ENCODE results near the gene TUB. TPM values are rescaled to one million over a fixed set of nuclear protein-coding genes. Genes with fewer than 3 reads are reported as not detected.

Gene TUB
- total and polyA plus RNA-seq, 2 donors (not counting 1 experiment from before 2014, with no cell fraction given): 0.06 to 0.10 TPM

DNA sequence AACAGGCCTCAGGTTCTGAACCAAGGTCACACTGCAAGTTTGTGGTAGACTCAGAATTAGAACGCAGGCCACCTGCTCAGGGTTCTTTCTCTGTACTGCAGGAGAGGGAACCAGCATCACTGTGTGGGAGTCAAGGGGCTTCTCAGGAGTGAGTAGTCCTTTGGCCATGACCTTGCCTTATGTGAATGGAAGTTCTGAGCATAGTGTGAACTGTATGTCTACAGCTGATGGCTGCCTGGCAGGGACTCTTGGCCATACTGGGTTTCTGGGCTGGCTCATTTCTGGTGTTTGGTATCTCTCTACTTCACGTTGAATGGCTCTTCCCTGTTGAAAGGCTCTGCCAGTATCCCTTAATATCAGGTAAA lies 40.1 kb upstream of the TUB start:
- no peak for TF ChIP-seq EZH2 (IDR thresholded peaks at IDR 0.05; ENCODE audit: borderline replicate concordance, insufficient read depth, low read depth, low read length, poor library complexity, severe bottlenecking)
- no peak for TF ChIP-seq CTCF (IDR thresholded peaks at IDR 0.05)

DNA sequence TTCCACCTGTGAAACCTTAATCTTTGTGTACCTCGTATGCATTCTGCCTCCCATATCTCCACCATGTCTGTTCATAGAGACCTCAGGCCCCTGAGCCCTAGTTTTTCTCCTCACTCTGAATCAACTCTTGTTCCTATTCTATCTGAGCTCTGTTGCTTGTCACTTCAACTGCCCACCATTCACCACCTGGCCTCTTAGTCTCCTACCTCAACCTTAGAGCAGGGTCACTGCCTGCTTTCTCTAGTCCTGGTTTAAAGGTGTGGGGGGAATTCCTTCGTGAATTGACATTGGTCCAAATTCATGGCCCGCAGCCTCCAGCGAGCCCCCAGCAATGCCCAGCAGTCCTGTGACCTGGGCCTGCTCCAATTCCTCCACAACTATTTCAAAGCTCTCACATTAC lies 39.4 kb upstream of the TUB start:
- intact Hi-C loops (cut with micrococcal nuclease): no loop called here
- Histone ChIP-seq H3K27ac (ENCODE audit: low read length in 2 of 2) (no peak overlapping the region), H3K4me3 (ENCODE audit: control extremely low read depth in 1 of 5, extremely low read depth in 1 of 5, insufficient read depth in 1 of 5, low read depth in 2 of 5, low read length in 4 of 5) (no peak overlapping the region), H3K36me3 (replicated peaks in 1 of 2; ENCODE audit: control extremely low read depth in 1 of 2, control insufficient read depth in 1 of 2, extremely low read depth in 1 of 2, insufficient read depth in 2 of 2, low read length in 1 of 2) (no peaks in the 10 kb centered on the region), H4K20me1 (ENCODE audit: control insufficient read depth, insufficient read depth, low read length, poor library complexity, severe bottlenecking) (no peaks in the 10 kb centered on the region), H3K9ac (ENCODE audit: low read length) (no peak overlapping the region), H3K79me2 (ENCODE audit: control insufficient read depth, insufficient read depth, low read length) (no peaks in the 10 kb centered on the region), H3K4me1 (ENCODE audit: control insufficient read depth in 2 of 2, insufficient read depth in 2 of 2, low read length in 2 of 2) (no peaks in the 10 kb centered on the region), H2AFZ (ENCODE audit: insufficient read depth, low read depth, low read length, poor library complexity, severe bottlenecking) (no peak overlapping the region), H3K9me3 (ENCODE audit: control extremely low read depth in 1 of 3, control insufficient read depth in 2 of 3, insufficient read depth in 1 of 3, low read length in 2 of 3) (no peaks in the 10 kb centered on the region), H3K27me3 (replicated peaks in 1 of 4; ENCODE audit: control extremely low read depth in 1 of 4, control insufficient read depth in 3 of 4, insufficient read depth in 4 of 4, low read length in 3 of 4) (peaks cover 0 to 5% (median 1%) of the 10 kb centered on the region in 4 experiments), H3K4me2 (replicated peaks; ENCODE audit: low read depth, low read length, poor library complexity, severe bottlenecking) (no peak overlapping the region)
- H3K4me3 Mint-ChIP-seq: no peak overlapping the region
- CTCF ChIA-PET: no interaction called here
- no peaks in the 10 kb centered on the region for H3K4me1 Mint-ChIP-seq
- 83% methylated on average over 1 of the region's 4 CpGs for WGBS (ENCODE audit: insufficient coverage)
- ATAC-seq (ENCODE audit: low read depth) (no peak), DNase-seq (no peak)
- H3K27ac Mint-ChIP-seq: no peak overlapping the region
- H3K9me3 Mint-ChIP-seq (ENCODE audit: insufficient read depth): no peaks in the 10 kb centered on the region
- POLR2A ChIA-PET: no interaction called here
- peaks cover 43% of the 10 kb centered on the region for H3K27me3 Mint-ChIP-seq
- TF ChIP-seq CTCF (IDR thresholded peaks at IDR 0.05) (no peak), EZH2 (IDR thresholded peaks at IDR 0.05; ENCODE audit: borderline replicate concordance, insufficient read depth, low read depth, low read length, poor library complexity, severe bottlenecking) (no peak)

More for the DNA sequence above, 40.1 kb upstream of the TUB start:
- Histone ChIP-seq H3K4me3 (ENCODE audit: control extremely low read depth in 1 of 5, extremely low read depth in 1 of 5, insufficient read depth in 1 of 5, low read depth in 2 of 5, low read length in 4 of 5) (no peak overlapping the region), H3K27me3 (replicated peaks in 1 of 4; ENCODE audit: control extremely low read depth in 1 of 4, control insufficient read depth in 3 of 4, insufficient read depth in 4 of 4, low read length in 3 of 4) (peaks cover 0 to 5% (median 1%) of the 10 kb centered on the region in 4 experiments), H3K4me2 (replicated peaks; ENCODE audit: low read depth, low read length, poor library complexity, severe bottlenecking) (no peak overlapping the region), H3K9me3 (ENCODE audit: control extremely low read depth in 1 of 3, control insufficient read depth in 2 of 3, insufficient read depth in 1 of 3, low read length in 2 of 3) (no peaks in the 10 kb centered on the region), H4K20me1 (ENCODE audit: control insufficient read depth, insufficient read depth, low read length, poor library complexity, severe bottlenecking) (no peaks in the 10 kb centered on the region), H3K4me1 (ENCODE audit: control insufficient read depth in 2 of 2, insufficient read depth in 2 of 2, low read length in 2 of 2) (no peaks in the 10 kb centered on the region), H3K9ac (ENCODE audit: low read length) (no peak overlapping the region), H3K79me2 (ENCODE audit: control insufficient read depth, insufficient read depth, low read length) (no peaks in the 10 kb centered on the region), H3K36me3 (replicated peaks in 1 of 2; ENCODE audit: control extremely low read depth in 1 of 2, control insufficient read depth in 1 of 2, extremely low read depth in 1 of 2, insufficient read depth in 2 of 2, low read length in 1 of 2) (no peaks in the 10 kb centered on the region), H2AFZ (ENCODE audit: insufficient read depth, low read depth, low read length, poor library complexity, severe bottlenecking) (no peak overlapping the region), H3K27ac (ENCODE audit: low read length in 2 of 2) (no peak overlapping the region)
- 95% methylated on average over 2 of the region's 2 CpGs for whole genome bisulfite sequencing (ENCODE audit: insufficient coverage)
- no peak for DNase-seq
- Mint-ChIP-seq H3K4me3 (no peak overlapping the region), H3K9me3 (ENCODE audit: insufficient read depth) (no peaks in the 10 kb centered on the region), H3K27ac (no peak overlapping the region), H3K27me3 (peaks cover 40% of the 10 kb centered on the region), H3K4me1 (no peaks in the 10 kb centered on the region)
- no peak for ATAC-seq (ENCODE audit: low read depth)
- ChIA-PET CTCF (interaction anchor here (1.0 kb wide), 1 partner anchor 18 kb away, joined by 3 read pairs; no protein-coding TSS in a partner anchor), POLR2A (no interaction called here)
- intact Hi-C loops (cut with micrococcal nuclease): no loop called here

All from B cell (primary cell).